Fibroblast of lung (primary cell): ENCODE results near the gene HSPH1. TPM values are rescaled to one million over a fixed set of nuclear protein-coding genes. Genes with fewer than 3 reads are reported as not detected.
A peak's percentile ranks its signal among the peaks of the same experiment; 100 is the strongest.

Experiments used
- DNase-seq, 2 donors: peaks; one replicate each; pipeline versions ENCODE4 v3.0.0 to v3.0.0-alpha.2; 2010; ENCODE audit warnings: low read depth in 2 of 2
- H2AFZ ChIP-seq: 2 replicates; pipeline ENCODE4 v1.5.1; 2012; ENCODE audit warnings: low read length, control low read depth, inconsistent platforms
- H3K27ac ChIP-seq: 2 replicates; pipeline ENCODE4 v1.5.1; 2011; ENCODE audit warnings: low read length, control low read depth; ENCODE audit not compliant: insufficient read depth
- H3K27me3 ChIP-seq: 2 replicates; pipeline ENCODE4 v1.5.1; 2011; ENCODE audit warnings: mild to moderate bottlenecking, low read length; ENCODE audit not compliant: control insufficient read depth, insufficient read depth
- H3K36me3 ChIP-seq: 2 replicates; pipeline ENCODE4 v1.5.1; 2011; ENCODE audit warnings: low read length; ENCODE audit not compliant: control insufficient read depth, insufficient read depth
- H3K4me1 ChIP-seq: 2 replicates; pipeline ENCODE4 v1.5.1; 2011; ENCODE audit warnings: low read length; ENCODE audit not compliant: control insufficient read depth, insufficient read depth; ENCODE audit errors: extremely low read depth
- H3K4me2 ChIP-seq: 2 replicates; pipeline ENCODE4 v1.5.1; 2011; ENCODE audit warnings: low read length, control low read depth; ENCODE audit not compliant: insufficient read depth; ENCODE audit errors: extremely low read depth
- H3K4me3 ChIP-seq, 4 experiments: fragments of 200-600 bp in 1 of 4; sonication (generic) in 1 of 4; replicated peaks in 1 of 4; 2 replicates each; pipeline ENCODE4 v1.5.1; 2011 to 2016; ENCODE audit warnings: low read length in 4 of 4, low read depth in 3 of 4, mild to moderate bottlenecking in 3 of 4, control low read depth in 2 of 4, inconsistent platforms in 1 of 4, mixed read lengths in 1 of 4; ENCODE audit not compliant: insufficient read depth in 1 of 4; ENCODE audit errors: control extremely low read depth in 1 of 4
- H3K79me2 ChIP-seq: 2 replicates; pipeline ENCODE4 v1.5.1; 2012; ENCODE audit warnings: mild to moderate bottlenecking, low read length, inconsistent platforms; ENCODE audit not compliant: control insufficient read depth, insufficient read depth
- H3K9ac ChIP-seq: 2 replicates; pipeline ENCODE4 v1.5.1; 2011; ENCODE audit warnings: mild to moderate bottlenecking, low read length, control low read depth; ENCODE audit not compliant: insufficient read depth
- H3K9me3 ChIP-seq: 2 replicates; pipeline ENCODE4 v1.5.1; 2012; ENCODE audit warnings: low read depth, low read length; ENCODE audit not compliant: control insufficient read depth, insufficient read depth
- H4K20me1 ChIP-seq: 2 replicates; pipeline ENCODE4 v1.5.1; 2011; ENCODE audit warnings: low read length; ENCODE audit not compliant: control insufficient read depth, insufficient read depth; ENCODE audit errors: extremely low read depth
- CTCF ChIP-seq, 2 donors: IDR thresholded peaks in 1 of 2; conservative IDR thresholded peaks in 1 of 2; 1 replicate in 1 of 2; 2 replicates in 1 of 2; pipeline ENCODE4 v1.5.1; 2011 to 2012; ENCODE audit warnings: low read length in 2 of 2, control low read depth in 1 of 2, inconsistent platforms in 1 of 2, low read depth in 1 of 2, mild to moderate bottlenecking in 1 of 2
- EZH2 ChIP-seq: IDR thresholded peaks from 2 replicates; pipeline ENCODE4 v1.5.1; 2012; ENCODE audit warnings: low read length, control low read depth, mild to moderate bottlenecking; ENCODE audit errors: missing control alignments
- polyA plus RNA-seq, 2 donors: library from polyadenylated mRNA; depleted of rRNA in 1 of 2; stranded (reverse) in 1 of 2; unstranded in 1 of 2; fragments of >200 nt; gene quantifications; 2 replicates each; pipeline ENCODE4 v1.2.1, GENCODE V29; 2011 to 2012; ENCODE audit warnings: missing spikeins in 1 of 2
- total RNA-seq: library from RNA; depleted of rRNA; stranded (reverse); fragments of >200 nt; gene quantifications from 2 replicates; pipeline ENCODE4 v1.2.1, GENCODE V29; 2014

Gene HSPH1
- total and polyA plus RNA-seq, 2 donors (not counting 1 experiment from before 2014, with no cell fraction given) = 34.4 to 40.6 TPM

GRCh38 chr13:31201341-31202031 is 39.8 kb upstream of the HSPH1 start:
- DNase-seq = peak; percentile 47 to 50
- Histone ChIP-seq H3K4me2 (peak overlapping the region; percentile 67), H3K27me3 (no peaks in the 10 kb centered on the region), H3K36me3 (no peaks in the 10 kb centered on the region), H3K79me2 (no peaks in the 10 kb centered on the region), H2AFZ (no peak overlapping the region), H3K9ac (no peak overlapping the region), H4K20me1 (no peaks in the 10 kb centered on the region), H3K27ac (no peak overlapping the region), H3K4me3 (peak overlapping the region; percentile 66 to 73 (median 70)), H3K4me1 (peaks cover 6% of the 10 kb centered on the region), H3K9me3 (no peaks in the 10 kb centered on the region)
- no peak for TF ChIP-seq EZH2
- no peak for TF ChIP-seq CTCF (conservative IDR thresholded peaks at IDR 0.05 in 1 of 2, IDR thresholded peaks at IDR 0.05 in 1 of 2; ENCODE audit: low read depth in 1 of 2, low read length in 2 of 2)

GRCh38 chr13:31200637-31200971 is 38.9 kb upstream of the HSPH1 start:
- H3K4me2 ChIP-seq = peak overlapping the region; percentile 67
- peak overlapping the region; percentile 65 for H2AFZ ChIP-seq
- H3K27me3 ChIP-seq = no peaks in the 10 kb centered on the region
- H3K9ac ChIP-seq = peak overlapping the region; percentile 79
- H3K27ac ChIP-seq = peak overlapping the region; percentile 68
- no peaks in the 10 kb centered on the region for H4K20me1 ChIP-seq
- H3K4me3 ChIP-seq = peak overlapping the region; percentile 66 to 73 (median 70)
- H3K79me2 ChIP-seq = no peaks in the 10 kb centered on the region
- peak in 1 of 2 donors; percentile 0 for TF ChIP-seq CTCF (conservative IDR thresholded peaks at IDR 0.05 in 1 of 2, IDR thresholded peaks at IDR 0.05 in 1 of 2; ENCODE audit: low read depth in 1 of 2, low read length in 2 of 2)
- no peak for TF ChIP-seq EZH2
- H3K4me1 ChIP-seq = peaks cover 6% of the 10 kb centered on the region
- H3K36me3 ChIP-seq = no peaks in the 10 kb centered on the region
- H3K9me3 ChIP-seq = no peaks in the 10 kb centered on the region
- peak; percentile 23 to 41 for DNase-seq

- Histone ChIP-seq H3K36me3 (no peaks in the 10 kb centered on the region), H3K27ac (peak within 1 kb of the TSS; percentile 68), H3K27me3 (no peaks in the 10 kb centered on the region), H4K20me1 (no peaks in the 10 kb centered on the region), H3K4me3 (peak within 1 kb of the TSS; percentile 66 to 73 (median 70)), H3K9me3 (no peaks in the 10 kb centered on the region), H3K4me1 (peaks cover 6% of the 10 kb centered on the region), H3K9ac (peak within 1 kb of the TSS; percentile 79), H3K79me2 (no peaks in the 10 kb centered on the region), H3K4me2 (peak within 1 kb of the TSS; percentile 67), H2AFZ (peak within 1 kb of the TSS; percentile 65)
- DNase-seq = peak; percentile 62 to 69
- TF ChIP-seq CTCF (conservative IDR thresholded peaks at IDR 0.05 in 1 of 2, IDR thresholded peaks at IDR 0.05 in 1 of 2; ENCODE audit: low read depth in 1 of 2, low read length in 2 of 2) (peak; percentile 45 to 73), EZH2 (no peak)
Measured at GRCh38 chr13:31199849-31200636, 38.3 kb upstream of the HSPH1 start, which contains the start of gene B3GLCT. Gene B3GLCT (plus strand): TSS chr13:31199975. CDS start chr13:31200085, 110 bp downstream.
